Activated CD8-positive, alpha-beta memory T cell treated with anti-CD3 and anti-CD28 coated beads, Interleukin-2, amount 10 ng/mL, durations not matched to agents 7 days and 5 days (primary cell): ENCODE measurements around the gene OR6K6. TPM values are rescaled to one million over a fixed set of nuclear protein-coding genes. Genes with fewer than 3 reads are reported as not detected.

Experiments used
- ATAC-seq: fragments of 150-1000 bp; cut with Tn5 transposase; one replicate; pipeline ENCODE4 v1.10.0; 2021; ENCODE audit warnings: moderate library complexity
- CTCF ChIA-PET: fragments of 350-600 bp; sonication (Branson Sonifier 250); formaldehyde crosslinking; loops from one replicate; lab custom pipeline; 2021; ENCODE audit warnings: antibody characterized with exemption; lab: Charles Lee
- DNase-seq: peaks from one replicate; pipeline ENCODE4 v3.0.0-alpha.2; 2020
- H3K27ac Mint-ChIP-seq: one replicate; pipeline ENCODE4 v1.8.0; 2021; ENCODE audit warnings: mild to moderate bottlenecking, mixed read lengths
- H3K27me3 Mint-ChIP-seq: one replicate; pipeline ENCODE4 v1.8.0; 2021; ENCODE audit warnings: mixed read lengths
- H3K36me3 Mint-ChIP-seq: one replicate; pipeline ENCODE4 v1.8.0; 2021; ENCODE audit warnings: mild to moderate bottlenecking, mixed read lengths
- H3K4me1 Mint-ChIP-seq: one replicate; pipeline ENCODE4 v1.8.0; 2021; ENCODE audit warnings: mixed read lengths
- H3K4me3 Mint-ChIP-seq: one replicate; pipeline ENCODE4 v1.8.0; 2021; ENCODE audit warnings: mild to moderate bottlenecking, moderate library complexity, mixed read lengths
- H3K9me3 Mint-ChIP-seq: one replicate; pipeline ENCODE4 v1.8.0; 2022; ENCODE audit warnings: low read depth, mixed read lengths
- total RNA-seq, 2 experiments: library from RNA; stranded (reverse); gene quantifications; one replicate each; pipeline ENCODE4 v1.2.3, GENCODE V29; 2021

Gene OR6K6, protein sequence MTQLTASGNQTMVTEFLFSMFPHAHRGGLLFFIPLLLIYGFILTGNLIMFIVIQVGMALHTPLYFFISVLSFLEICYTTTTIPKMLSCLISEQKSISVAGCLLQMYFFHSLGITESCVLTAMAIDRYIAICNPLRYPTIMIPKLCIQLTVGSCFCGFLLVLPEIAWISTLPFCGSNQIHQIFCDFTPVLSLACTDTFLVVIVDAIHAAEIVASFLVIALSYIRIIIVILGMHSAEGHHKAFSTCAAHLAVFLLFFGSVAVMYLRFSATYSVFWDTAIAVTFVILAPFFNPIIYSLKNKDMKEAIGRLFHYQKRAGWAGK
- not detected for total RNA-seq

DNA sequence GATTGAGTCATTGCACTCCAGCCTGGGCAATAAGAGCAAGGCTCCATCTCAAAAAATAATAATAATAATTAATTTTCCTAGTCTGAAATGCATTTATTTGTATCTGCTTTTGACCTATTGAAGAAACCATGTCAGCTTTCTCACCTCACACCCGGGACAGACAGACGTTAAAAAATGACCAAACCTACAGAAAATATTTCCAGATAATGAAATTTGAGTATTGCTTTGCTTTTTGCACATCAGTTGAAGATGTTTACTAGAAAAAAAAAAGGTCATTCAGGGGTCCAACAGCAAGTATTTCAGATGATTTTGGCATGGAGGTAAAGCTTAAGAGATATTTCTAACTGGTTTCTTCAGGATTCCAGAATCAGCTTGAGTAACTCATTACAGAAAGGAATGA, at the start of gene OR6K6:
Gene OR6K6, plus strand, starts transcription at position 301 of the 400 bp plus-strand sequence. CDS start 168 bp downstream, outside the sequence.
- ATAC-seq: no peak
- CTCF ChIA-PET: no interaction called here
- H3K9me3 Mint-ChIP-seq: no peaks in the 10 kb centered on the region
- no peak within 1 kb of the TSS for H3K27ac Mint-ChIP-seq
- no peaks in the 10 kb centered on the region for H3K4me1 Mint-ChIP-seq
- H3K27me3 Mint-ChIP-seq: peaks cover 9% of the 10 kb centered on the region
- H3K4me3 Mint-ChIP-seq: no peak within 1 kb of the TSS
- H3K36me3 Mint-ChIP-seq: no peaks in the 10 kb centered on the region
- no peak for DNase-seq

DNA sequence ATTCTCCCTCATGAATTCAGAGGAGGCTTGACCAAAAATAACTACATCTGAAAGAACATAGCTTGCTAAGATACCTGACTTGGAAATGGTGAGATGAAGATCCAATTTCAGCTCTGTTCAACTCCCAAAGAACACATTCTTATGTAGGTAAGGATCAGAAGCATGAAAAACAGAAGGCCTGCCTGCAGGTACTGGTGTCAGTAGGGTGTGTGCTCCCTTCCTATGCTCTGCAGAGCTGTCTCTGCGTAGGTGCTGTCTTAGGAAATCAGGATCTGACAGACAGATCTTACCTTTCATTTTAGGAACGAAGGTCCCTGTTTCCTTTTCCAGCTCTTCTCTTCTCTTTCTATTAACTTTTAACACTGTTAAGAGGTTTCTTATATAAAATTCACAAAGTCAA, 48.4 kb upstream of the OR6K6 start:
- Mint-ChIP-seq H3K36me3 (no peaks in the 10 kb centered on the region), H3K4me3 (no peak overlapping the region), H3K27me3 (peaks cover 5% of the 10 kb centered on the region), H3K27ac (no peak overlapping the region), H3K4me1 (no peaks in the 10 kb centered on the region), H3K9me3 (no peaks in the 10 kb centered on the region)
- DNase-seq: no peak
- CTCF ChIA-PET: no interaction called here
- no peak for ATAC-seq

DNA sequence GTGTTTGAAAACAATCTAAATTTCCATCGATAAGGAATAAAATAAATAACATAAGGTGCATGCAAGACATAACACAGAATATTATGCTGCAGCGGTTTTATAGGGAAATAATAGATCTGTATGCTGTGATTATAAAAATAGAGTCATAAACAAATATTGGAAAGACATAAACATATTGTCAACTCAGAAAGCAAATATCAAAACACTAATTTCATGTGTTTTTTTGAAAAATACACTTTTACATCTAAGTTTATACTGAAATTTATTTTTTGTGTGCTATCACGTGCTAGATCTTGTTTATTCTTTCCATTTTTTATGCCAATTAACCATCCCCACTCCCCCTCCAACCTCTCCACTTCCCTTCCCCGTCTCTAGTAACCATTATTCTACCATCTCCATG, 43.4 kb upstream of the OR6K6 start:
- DNase-seq (no peak), ATAC-seq (no peak)
- Mint-ChIP-seq H3K36me3 (no peaks in the 10 kb centered on the region), H3K27ac (no peak overlapping the region), H3K9me3 (no peaks in the 10 kb centered on the region), H3K4me3 (no peak overlapping the region), H3K4me1 (no peaks in the 10 kb centered on the region), H3K27me3 (peaks cover 13% of the 10 kb centered on the region)
- CTCF ChIA-PET: no interaction called here

DNA sequence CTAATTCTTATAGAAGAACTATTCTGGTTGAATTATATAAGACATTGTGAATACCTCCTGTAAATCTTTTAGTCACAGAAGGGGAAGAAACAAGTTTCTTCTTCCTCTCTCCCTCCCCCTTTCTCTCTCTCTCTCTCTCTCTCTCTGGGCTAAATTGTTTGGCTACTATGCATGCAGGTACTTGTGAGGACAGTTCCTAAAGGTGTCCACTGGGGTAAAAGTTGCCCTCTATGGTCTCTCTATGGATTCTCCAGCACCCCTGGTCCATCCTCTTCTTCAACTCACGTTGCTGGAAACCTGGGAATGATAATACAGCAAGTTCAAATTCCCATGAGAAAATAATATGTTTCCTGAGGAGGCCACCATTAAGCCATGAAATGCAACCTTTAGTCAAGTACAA, 39.8 kb upstream of the OR6K6 start:
- no peak for ATAC-seq
- Mint-ChIP-seq H3K4me3 (no peak overlapping the region), H3K9me3 (no peaks in the 10 kb centered on the region), H3K4me1 (peaks cover 12% of the 10 kb centered on the region), H3K36me3 (no peaks in the 10 kb centered on the region), H3K27ac (no peak overlapping the region), H3K27me3 (peaks cover 13% of the 10 kb centered on the region)
- DNase-seq: no peak
- CTCF ChIA-PET: no interaction called here

DNA sequence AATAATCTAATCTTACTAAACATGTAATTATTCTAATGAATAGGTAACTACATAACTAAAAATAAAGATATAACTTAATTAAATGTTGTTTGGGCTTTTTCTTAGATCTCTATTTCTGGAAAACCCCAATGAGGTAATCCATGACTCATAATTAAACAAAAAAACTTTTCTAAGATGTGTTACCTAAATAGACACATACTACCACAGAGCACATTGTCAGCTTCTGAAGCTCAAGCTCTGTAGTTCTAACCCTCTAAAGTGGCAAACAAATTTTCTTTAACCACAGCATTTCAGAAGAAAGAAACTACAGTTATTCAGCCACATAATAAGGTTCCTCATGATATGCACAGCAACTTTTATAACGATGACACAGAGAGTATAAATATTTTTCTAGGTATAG, 38.2 kb upstream of the OR6K6 start:
- ATAC-seq: peak; percentile 55

DNA sequence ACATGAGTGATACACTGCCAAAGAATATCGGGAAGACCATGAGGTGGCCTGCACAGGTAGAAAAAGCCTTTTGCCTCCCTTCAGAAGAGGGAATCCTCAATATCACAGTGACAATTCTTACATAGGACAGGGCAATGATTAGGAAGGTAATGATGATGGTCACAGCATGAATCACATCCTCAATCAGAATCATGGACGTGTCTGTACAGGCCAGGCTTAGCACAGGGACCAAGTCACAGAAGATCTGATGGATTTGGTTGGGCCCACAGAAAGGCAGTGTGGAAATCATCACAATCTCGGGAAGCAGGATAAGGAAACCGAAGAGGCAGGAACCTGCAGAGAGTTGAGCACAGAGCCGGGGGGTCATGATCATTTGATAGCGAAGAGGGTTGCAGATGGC, 37.2 kb upstream of the OR6K6 start:
- peaks cover 14% of the 10 kb centered on the region for H3K27me3 Mint-ChIP-seq
- peaks cover 12% of the 10 kb centered on the region for H3K4me1 Mint-ChIP-seq
- H3K27ac Mint-ChIP-seq: no peak overlapping the region

More for the DNA sequence above, 38.2 kb upstream of the OR6K6 start:
- Mint-ChIP-seq H3K27me3 (peaks cover 16% of the 10 kb centered on the region), H3K4me1 (peaks cover 12% of the 10 kb centered on the region), H3K27ac (no peak overlapping the region), H3K4me3 (no peak overlapping the region), H3K9me3 (no peaks in the 10 kb centered on the region), H3K36me3 (no peaks in the 10 kb centered on the region)
- no peak for DNase-seq
- CTCF ChIA-PET: no interaction called here

DNA sequence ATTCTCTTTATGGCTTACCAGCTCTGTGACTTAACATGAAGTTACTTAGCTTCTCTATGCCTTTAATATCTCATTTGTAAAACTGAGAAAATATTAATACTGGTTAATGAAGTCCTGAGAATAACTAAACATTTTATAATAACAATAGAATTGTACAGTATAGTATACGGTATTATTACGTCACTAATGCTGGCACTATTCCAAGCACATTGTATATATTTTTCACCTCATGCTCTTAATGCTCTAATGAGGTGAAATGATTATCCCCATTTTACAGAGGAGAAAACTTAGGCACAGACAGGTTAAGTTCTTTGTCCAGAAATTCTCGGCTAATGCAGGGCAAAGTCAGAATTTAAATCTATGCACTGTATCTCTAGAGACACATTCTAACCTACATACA, 34.9 kb upstream of the OR6K6 start:
- H3K27me3 Mint-ChIP-seq: peaks cover 10% of the 10 kb centered on the region
- no peaks in the 10 kb centered on the region for H3K9me3 Mint-ChIP-seq
- H3K4me3 Mint-ChIP-seq: no peak overlapping the region
- CTCF ChIA-PET: no interaction called here
- H3K27ac Mint-ChIP-seq: no peak overlapping the region
- peaks cover 12% of the 10 kb centered on the region for H3K4me1 Mint-ChIP-seq
- ATAC-seq (no peak), DNase-seq (no peak)
- no peaks in the 10 kb centered on the region for H3K36me3 Mint-ChIP-seq

More for the DNA sequence above, 37.2 kb upstream of the OR6K6 start:
- H3K9me3 Mint-ChIP-seq: no peaks in the 10 kb centered on the region
- H3K36me3 Mint-ChIP-seq: no peaks in the 10 kb centered on the region
- ATAC-seq (no peak), DNase-seq (no peak)
- CTCF ChIA-PET: no interaction called here
- H3K4me3 Mint-ChIP-seq: no peak overlapping the region

DNA sequence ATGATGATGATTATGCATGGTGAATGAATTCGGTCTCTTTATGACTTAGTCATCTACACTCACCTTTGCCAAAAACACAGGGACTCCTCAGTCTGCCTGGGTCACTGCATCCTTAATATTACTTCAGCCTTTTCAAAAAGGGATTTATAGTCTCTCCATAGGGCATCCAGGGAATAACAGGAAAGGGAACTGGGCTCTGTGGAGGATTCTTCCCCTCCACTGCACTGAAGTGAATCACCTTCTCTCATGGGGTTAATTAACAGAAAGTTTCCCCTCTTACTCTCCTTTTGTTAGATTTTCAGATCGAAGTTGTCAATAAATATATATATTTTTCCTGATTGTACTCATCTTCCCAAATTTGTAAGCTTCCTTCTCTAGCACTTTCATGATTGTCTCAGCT, 33.9 kb upstream of the OR6K6 start, which contains the start of gene OR6K3:
Gene OR6K3, minus strand, starts transcription at position 101 of the 400 bp plus-strand sequence. CDS start 2,605 bp downstream, outside the sequence.
- H3K9me3 Mint-ChIP-seq: no peaks in the 10 kb centered on the region
- peaks cover 12% of the 10 kb centered on the region for H3K4me1 Mint-ChIP-seq
- DNase-seq (no peak), ATAC-seq (no peak)
- no peak within 1 kb of the TSS for H3K4me3 Mint-ChIP-seq
- peaks cover 10% of the 10 kb centered on the region for H3K27me3 Mint-ChIP-seq
- H3K27ac Mint-ChIP-seq: no peak within 1 kb of the TSS
- no peaks in the 10 kb centered on the region for H3K36me3 Mint-ChIP-seq
- CTCF ChIA-PET: no interaction called here

DNA sequence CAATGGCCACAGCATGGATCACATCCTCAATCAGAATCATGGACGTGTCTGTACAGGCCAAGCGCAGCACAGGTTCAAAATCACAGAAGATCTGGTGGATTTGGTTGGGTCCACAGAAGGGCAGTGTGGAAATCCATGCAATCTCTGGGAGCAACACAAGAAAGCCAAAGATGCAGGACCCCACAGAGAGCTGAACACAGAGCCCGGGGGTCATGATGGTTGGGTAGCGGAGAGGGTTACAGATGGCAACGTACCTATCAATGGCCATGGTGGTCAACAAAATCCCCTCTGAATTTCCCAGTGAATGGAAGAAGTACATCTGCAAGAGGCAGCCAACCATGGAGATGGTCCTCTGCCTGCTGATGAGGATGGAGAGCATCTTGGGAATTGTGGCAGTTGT, 30.1 kb upstream of the OR6K6 start:
- H3K27ac Mint-ChIP-seq: no peak overlapping the region
- no peaks in the 10 kb centered on the region for H3K4me1 Mint-ChIP-seq
- DNase-seq (no peak), ATAC-seq (no peak)
- no peaks in the 10 kb centered on the region for H3K36me3 Mint-ChIP-seq
- CTCF ChIA-PET: no interaction called here
- H3K4me3 Mint-ChIP-seq: no peak overlapping the region
- H3K9me3 Mint-ChIP-seq: no peaks in the 10 kb centered on the region
- H3K27me3 Mint-ChIP-seq: peaks cover 15% of the 10 kb centered on the region

DNA sequence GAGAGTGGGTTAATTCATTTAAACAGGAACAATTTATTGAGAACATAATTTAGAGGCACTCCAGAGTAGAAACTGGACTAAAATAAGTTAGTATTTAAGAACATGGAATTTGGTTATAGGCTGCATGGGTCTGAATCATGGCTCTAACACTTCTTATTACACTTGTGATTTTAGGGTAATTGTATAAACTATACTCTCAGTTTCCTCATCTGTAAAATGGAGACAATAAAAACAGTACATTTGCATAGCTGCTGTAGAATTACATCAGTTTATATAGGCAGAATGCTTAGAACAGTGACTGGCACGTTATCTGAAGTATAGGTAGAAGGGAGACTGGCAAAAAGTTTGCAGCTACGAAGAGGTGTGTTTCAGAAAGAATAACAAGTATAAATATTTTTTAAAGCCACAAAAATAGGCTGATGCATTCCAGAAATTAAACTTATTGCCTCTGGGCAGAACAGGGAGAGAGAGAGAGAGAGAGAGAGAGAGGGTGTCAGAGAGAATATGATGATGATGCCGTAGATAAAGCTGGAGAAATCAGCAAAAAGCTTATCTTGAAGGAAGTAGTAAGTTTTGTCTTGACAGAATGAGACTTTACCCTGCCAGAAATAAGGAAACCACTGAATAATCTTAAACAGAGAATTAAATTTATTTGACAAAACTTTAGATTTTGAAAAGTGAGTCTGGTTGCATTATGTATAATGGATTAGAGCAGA, 25.9 kb upstream of the OR6K6 start:
- peaks cover 8% of the 10 kb centered on the region for H3K27me3 Mint-ChIP-seq
- no peaks in the 10 kb centered on the region for H3K36me3 Mint-ChIP-seq
- no peaks in the 10 kb centered on the region for H3K9me3 Mint-ChIP-seq
- H3K4me1 Mint-ChIP-seq: no peaks in the 10 kb centered on the region
- CTCF ChIA-PET: no interaction called here
- no peak overlapping the region for H3K4me3 Mint-ChIP-seq
- DNase-seq (no peak), ATAC-seq (no peak)
- H3K27ac Mint-ChIP-seq: no peak overlapping the region

DNA sequence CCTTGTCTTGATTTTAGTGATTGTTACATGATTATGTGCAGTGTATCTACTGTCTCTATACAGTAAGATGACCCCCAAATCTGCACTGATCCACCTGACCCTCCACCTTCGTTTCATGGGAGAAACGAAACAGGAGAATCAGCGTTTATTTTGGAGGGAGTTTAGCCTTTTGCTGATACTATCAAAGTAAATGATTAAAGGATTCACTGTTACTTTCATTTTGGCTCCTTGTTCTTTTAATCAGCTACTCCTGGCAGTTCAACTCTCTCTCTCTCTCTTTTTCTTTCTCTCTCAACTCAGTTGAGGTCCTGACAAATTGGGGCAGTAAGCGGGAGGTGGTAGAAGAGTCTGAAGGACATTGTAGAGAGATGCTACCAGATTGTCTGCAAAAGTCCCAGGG, 24.1 kb upstream of the OR6K6 start:
- ATAC-seq (no peak), DNase-seq (no peak)
- no peaks in the 10 kb centered on the region for H3K9me3 Mint-ChIP-seq
- H3K36me3 Mint-ChIP-seq: no peaks in the 10 kb centered on the region
- CTCF ChIA-PET: no interaction called here
- peaks cover 7% of the 10 kb centered on the region for H3K27me3 Mint-ChIP-seq
- no peak overlapping the region for H3K27ac Mint-ChIP-seq
- no peak overlapping the region for H3K4me3 Mint-ChIP-seq
- H3K4me1 Mint-ChIP-seq: no peaks in the 10 kb centered on the region

DNA sequence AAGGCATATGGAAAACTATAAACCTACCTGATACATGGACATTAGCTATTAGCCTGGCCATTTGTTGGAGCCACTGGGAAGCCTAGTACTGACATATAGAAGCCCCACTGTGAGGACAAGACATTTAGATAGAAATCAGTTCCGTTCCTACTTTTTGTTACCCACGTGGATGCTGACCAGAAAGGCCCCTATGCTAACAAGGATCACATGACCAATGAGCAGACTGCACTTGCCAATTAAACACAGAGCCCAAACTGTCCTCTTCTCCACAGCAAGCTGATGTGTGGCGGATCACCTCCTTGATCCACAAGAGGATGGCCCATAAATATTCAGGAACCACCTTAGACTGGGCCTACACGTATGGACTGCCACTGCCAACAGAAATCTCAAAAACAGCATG, 22.8 kb upstream of the OR6K6 start:
- DNase-seq: no peak
- Mint-ChIP-seq H3K36me3 (no peaks in the 10 kb centered on the region), H3K27me3 (peaks cover 7% of the 10 kb centered on the region)

DNA sequence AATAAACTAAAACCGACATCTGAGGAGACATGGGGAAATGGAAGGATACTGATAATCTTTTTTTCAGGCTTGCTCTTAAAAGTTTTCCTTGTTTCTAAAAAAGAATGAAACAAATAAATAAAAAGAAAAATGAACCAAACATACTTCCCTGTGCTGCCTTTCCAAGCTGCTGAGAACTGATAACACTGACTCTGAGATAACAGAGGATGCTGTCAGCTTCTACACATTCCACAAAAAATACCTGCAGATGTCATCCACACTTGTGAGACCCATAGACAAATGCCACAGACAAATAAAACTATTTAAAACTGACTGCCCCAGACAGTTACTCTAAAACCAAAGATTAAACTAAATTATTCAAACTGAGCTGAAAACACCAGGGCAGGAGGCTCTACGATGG, 22.0 kb upstream of the OR6K6 start:
- H3K27ac Mint-ChIP-seq: no peak overlapping the region
- no peak for DNase-seq
- H3K4me1 Mint-ChIP-seq: no peaks in the 10 kb centered on the region
- peaks cover 7% of the 10 kb centered on the region for H3K27me3 Mint-ChIP-seq
- H3K9me3 Mint-ChIP-seq: no peaks in the 10 kb centered on the region
- ATAC-seq: no peak
- H3K4me3 Mint-ChIP-seq: no peak overlapping the region
- H3K36me3 Mint-ChIP-seq: no peaks in the 10 kb centered on the region
- CTCF ChIA-PET: no interaction called here

More for the DNA sequence above, 22.8 kb upstream of the OR6K6 start:
- H3K27ac Mint-ChIP-seq: no peak overlapping the region
- no peak for ATAC-seq
- CTCF ChIA-PET: no interaction called here
- H3K4me1 Mint-ChIP-seq: no peaks in the 10 kb centered on the region
- H3K4me3 Mint-ChIP-seq: no peak overlapping the region
- H3K9me3 Mint-ChIP-seq: no peaks in the 10 kb centered on the region

DNA sequence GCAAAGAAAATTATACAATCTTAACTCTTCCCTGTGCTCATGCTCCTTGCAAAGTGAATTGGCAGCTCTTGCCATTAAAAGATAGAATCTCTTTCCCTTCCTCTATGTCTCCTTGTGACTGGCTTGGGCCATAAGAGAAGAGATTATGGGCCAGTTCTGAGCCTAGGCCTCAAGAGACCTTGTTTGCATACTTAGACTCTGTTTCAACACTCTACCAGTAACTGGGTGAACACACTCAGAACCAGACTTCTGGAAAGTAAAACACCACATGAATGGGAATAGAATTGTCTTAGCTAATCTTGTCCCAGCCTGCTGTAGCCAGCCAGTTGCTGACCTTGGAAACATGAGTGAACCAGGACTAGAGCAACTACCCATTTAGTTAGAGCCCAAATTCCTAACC, 18.7 kb upstream of the OR6K6 start:
- no peak overlapping the region for H3K4me3 Mint-ChIP-seq
- no peaks in the 10 kb centered on the region for H3K9me3 Mint-ChIP-seq
- H3K4me1 Mint-ChIP-seq: no peaks in the 10 kb centered on the region
- H3K36me3 Mint-ChIP-seq: no peaks in the 10 kb centered on the region
- H3K27me3 Mint-ChIP-seq: peaks cover 14% of the 10 kb centered on the region
- DNase-seq: no peak
- no peak for ATAC-seq
- H3K27ac Mint-ChIP-seq: no peak overlapping the region
- CTCF ChIA-PET: no interaction called here
